CD4-positive, alpha-beta T cell (primary cell): ENCODE results near the gene SEMA6D. TPM values are rescaled to one million over a fixed set of nuclear protein-coding genes. Genes with fewer than 3 reads are reported as not detected.
"Not testable (repeated sequence)": the region's sequence is repeated elsewhere in the genome, so short reads cannot be mapped to it uniquely, and the experiment has no call there.

Experiments used
- ATAC-seq: fragments of 200-7000 bp; cut with Tn5 transposase; one replicate; pipeline ENCODE4 v1.10.0; 2022; ENCODE audit warnings: mild to moderate bottlenecking; ENCODE audit not compliant: poor library complexity
- CTCF ChIA-PET: fragments of 350-600 bp; sonication (Branson Sonifier 250); formaldehyde crosslinking; loops from one replicate; lab custom pipeline; 2021; ENCODE audit warnings: antibody characterized with exemption, inconsistent platforms; lab: Charles Lee
- POLR2A ChIA-PET: fragments of 350-600 bp; sonication (Branson Sonifier 250); formaldehyde crosslinking; loops from one replicate; lab custom pipeline; 2021; ENCODE audit warnings: antibody characterized with exemption, inconsistent platforms; lab: Charles Lee
- DNase-seq, 14 experiments: peaks; one replicate each; pipeline ENCODE4 v3.0.0-alpha.2; 2013 to 2020; ENCODE audit warnings: mixed read lengths in 2 of 14
- H3K27ac ChIP-seq, 2 donors: one replicate each; pipeline versions ENCODE4 v1.5.1 to v1.7.0; 2013; ENCODE audit warnings: low read length in 2 of 2, low read depth in 1 of 2, mild to moderate bottlenecking in 1 of 2
- H3K27me3 ChIP-seq, 2 experiments: 1 replicate in 1 of 2; 2 replicates in 1 of 2; pipeline versions ENCODE4 v1.6.1 to v1.7.0; 2013; ENCODE audit warnings: low read length in 2 of 2, control low read depth in 1 of 2, mild to moderate bottlenecking in 1 of 2, moderate library complexity in 1 of 2; ENCODE audit not compliant: insufficient read depth in 2 of 2, control insufficient read depth in 1 of 2
- H3K36me3 ChIP-seq: one replicate; pipeline ENCODE4 v1.6.1; 2013; ENCODE audit warnings: low read length, control low read depth; ENCODE audit not compliant: insufficient read depth
- H3K4me1 ChIP-seq: one replicate; pipeline ENCODE4 v1.6.1; 2013; ENCODE audit warnings: low read length, control low read depth; ENCODE audit not compliant: insufficient read depth
- H3K4me3 ChIP-seq: one replicate; pipeline ENCODE4 v1.5.1; 2013; ENCODE audit warnings: mild to moderate bottlenecking, low read length, moderate library complexity
- H3K9me3 ChIP-seq, 2 experiments: 1 replicate in 1 of 2; 2 replicates in 1 of 2; pipeline versions ENCODE4 v1.6.1 to v1.7.0; 2013; ENCODE audit warnings: low read length in 2 of 2, mild to moderate bottlenecking in 2 of 2, control low read depth in 1 of 2, moderate library complexity in 1 of 2; ENCODE audit not compliant: control insufficient read depth in 1 of 2, insufficient read depth in 1 of 2
- H3K27ac Mint-ChIP-seq: one replicate; pipeline ENCODE4 v1.8.0; 2020; ENCODE audit warnings: mixed read lengths
- H3K27me3 Mint-ChIP-seq: one replicate; pipeline ENCODE4 v1.8.0; 2021; ENCODE audit warnings: mixed read lengths
- H3K36me3 Mint-ChIP-seq: one replicate; pipeline ENCODE4 v1.8.0; 2021; ENCODE audit warnings: low read depth, mixed read lengths
- H3K4me1 Mint-ChIP-seq: one replicate; pipeline ENCODE4 v1.8.0; 2021; ENCODE audit warnings: low read depth, mixed read lengths
- H3K4me3 Mint-ChIP-seq: one replicate; pipeline ENCODE4 v1.8.0; 2020; ENCODE audit warnings: mild to moderate bottlenecking, mixed read lengths
- H3K9me3 Mint-ChIP-seq: one replicate; pipeline ENCODE4 v1.8.0; 2020; ENCODE audit warnings: mixed read lengths
- CTCF ChIP-seq: fragments of 200-600 bp; IDR thresholded peaks from one replicate; pipeline ENCODE4 v1.8.0; 2022; ENCODE audit warnings: antibody characterized with exemption, mild to moderate bottlenecking
- intact Hi-C, 2 experiments: fragments of 100-400 bp; cut with DNase I in 1 of 2; cut with micrococcal nuclease in 1 of 2; formaldehyde crosslinking; loops; one replicate each; pipeline versions ENCODE4 v1.15.1 to v1.9.0; 2023 to 2025; cut with DNase I, micrococcal nuclease
- total RNA-seq, 174 experiments: library from RNA in 2 of 174; stranded (reverse) in 2 of 174; gene quantifications; one replicate each; pipeline ENCODE4 v1.2.3 and lab custom pipeline; 2021 to 2026

SEMA6D gene
- total RNA-seq, 2 experiments from 2014 or later: not detected

DNA sequence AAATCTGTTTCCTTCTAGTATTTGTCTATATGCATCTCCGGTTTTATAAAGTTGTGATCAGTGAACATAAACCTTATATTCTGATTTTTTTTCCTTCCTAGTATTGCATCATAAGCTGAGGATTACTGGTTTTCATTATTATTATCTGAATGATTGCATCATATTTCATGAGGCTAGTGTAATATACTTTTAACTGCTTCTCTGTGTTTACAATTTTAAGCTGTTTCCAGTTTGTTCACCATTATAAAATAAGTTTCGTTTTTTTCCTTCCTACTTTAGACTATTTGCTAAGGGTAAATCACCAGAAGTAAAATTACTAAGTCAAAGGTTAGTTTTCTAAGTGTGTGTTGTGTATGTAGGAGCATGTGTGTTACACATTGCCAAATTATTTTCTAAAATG, 20.2 kb downstream of the SEMA6D start:
- intact Hi-C loops: no loop called here
- H3K36me3 Mint-ChIP-seq: no peaks in the 10 kb centered on the region
- CTCF ChIA-PET: no interaction called here

DNA sequence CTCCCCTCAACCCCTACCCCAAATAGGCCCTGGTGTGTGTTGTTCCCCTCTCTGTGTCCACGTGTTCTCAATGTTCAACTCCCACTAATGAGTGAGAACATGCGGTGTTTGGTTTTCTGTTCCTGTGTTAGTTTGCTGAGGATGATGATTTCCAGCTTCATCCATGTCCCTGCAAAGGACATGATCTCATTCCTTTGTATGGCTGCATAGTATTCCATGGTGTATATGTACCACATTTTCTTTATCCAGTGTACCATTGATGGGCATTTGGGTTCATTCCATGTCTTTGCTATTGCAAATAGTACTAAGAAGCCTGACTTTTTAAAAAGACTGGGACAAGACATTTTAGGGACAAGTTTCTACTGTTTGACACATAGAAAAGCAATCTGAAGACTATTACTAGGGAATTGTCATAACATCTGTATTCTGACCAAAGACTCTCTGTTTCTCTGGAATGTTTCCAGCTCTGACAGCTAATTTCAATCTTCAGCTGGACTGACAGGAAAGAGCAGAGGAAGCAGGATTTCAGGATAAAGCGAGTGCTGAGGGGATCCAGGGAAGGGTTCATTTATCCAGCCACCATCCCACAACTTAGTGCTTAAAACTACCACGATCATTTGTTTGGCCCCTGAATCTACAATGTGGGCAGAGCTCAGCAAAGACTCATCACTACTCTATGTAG, 21.0 kb downstream of the SEMA6D start:
- POLR2A ChIA-PET, H3K27ac Mint-ChIP-seq, H3K9me3 Mint-ChIP-seq, DNase-seq, H3K27me3 ChIP-seq, CTCF ChIA-PET, H3K27me3 Mint-ChIP-seq, H3K4me1 Mint-ChIP-seq, H3K36me3 Mint-ChIP-seq, H3K4me3 ChIP-seq, H3K9me3 ChIP-seq, H3K4me3 Mint-ChIP-seq, ATAC-seq, H3K4me1 ChIP-seq, intact Hi-C loops, H3K27ac ChIP-seq, H3K36me3 ChIP-seq: not testable (repeated sequence)

More for the DNA sequence above, 20.2 kb downstream of the SEMA6D start:
- H3K4me1 Mint-ChIP-seq: no peaks in the 10 kb centered on the region
- no peak overlapping the region for H3K4me3 Mint-ChIP-seq
- Histone ChIP-seq H3K27me3 (no peaks in the 10 kb centered on the region), H3K36me3 (no peaks in the 10 kb centered on the region), H3K9me3 (no peaks in the 10 kb centered on the region), H3K4me3 (no peak overlapping the region), H3K4me1 (no peaks in the 10 kb centered on the region), H3K27ac (no peak overlapping the region)
- DNase-seq (no peak), ATAC-seq (no peak)
- POLR2A ChIA-PET: no interaction called here
- TF ChIP-seq CTCF: no peak
- H3K27ac Mint-ChIP-seq: no peak overlapping the region
- no peaks in the 10 kb centered on the region for H3K9me3 Mint-ChIP-seq
- H3K27me3 Mint-ChIP-seq: peaks cover 4% of the 10 kb centered on the region

DNA sequence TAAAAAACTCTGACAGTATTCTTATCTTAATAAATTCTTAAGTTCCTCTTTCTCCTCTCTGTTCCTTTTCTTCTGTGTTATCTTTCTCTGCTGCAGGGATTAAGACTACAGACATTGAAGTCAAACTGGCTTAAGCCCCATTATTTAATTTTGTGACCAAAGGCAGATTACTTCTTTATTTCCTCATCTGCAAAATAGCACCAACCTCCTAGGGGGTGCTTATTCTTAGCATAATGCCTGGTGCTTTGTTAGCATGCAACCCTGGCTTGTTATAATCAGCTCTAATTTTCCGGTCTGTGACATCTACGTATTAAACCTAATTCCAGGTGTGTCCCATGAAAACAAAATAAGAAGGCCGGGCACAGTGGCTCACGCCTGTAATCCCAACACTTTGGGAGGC, 23.8 kb downstream of the SEMA6D start:
- POLR2A ChIA-PET: no interaction called here
- H3K27ac ChIP-seq: no peak overlapping the region
- Mint-ChIP-seq H3K4me3 (no peak overlapping the region), H3K9me3 (no peaks in the 10 kb centered on the region), H3K27ac (no peak overlapping the region), H3K27me3 (peaks cover 4% of the 10 kb centered on the region), H3K4me1 (no peaks in the 10 kb centered on the region), H3K36me3 (no peaks in the 10 kb centered on the region)
- no peak for TF ChIP-seq CTCF
- no peaks in the 10 kb centered on the region for H3K27me3 ChIP-seq
- intact Hi-C loops: no loop called here
- no peak for DNase-seq
- CTCF ChIA-PET: no interaction called here
- no peaks in the 10 kb centered on the region for H3K36me3 ChIP-seq
- H3K4me3 ChIP-seq: no peak overlapping the region
- H3K9me3 ChIP-seq: no peaks in the 10 kb centered on the region
- H3K4me1 ChIP-seq: no peaks in the 10 kb centered on the region
- ATAC-seq: no peak

DNA sequence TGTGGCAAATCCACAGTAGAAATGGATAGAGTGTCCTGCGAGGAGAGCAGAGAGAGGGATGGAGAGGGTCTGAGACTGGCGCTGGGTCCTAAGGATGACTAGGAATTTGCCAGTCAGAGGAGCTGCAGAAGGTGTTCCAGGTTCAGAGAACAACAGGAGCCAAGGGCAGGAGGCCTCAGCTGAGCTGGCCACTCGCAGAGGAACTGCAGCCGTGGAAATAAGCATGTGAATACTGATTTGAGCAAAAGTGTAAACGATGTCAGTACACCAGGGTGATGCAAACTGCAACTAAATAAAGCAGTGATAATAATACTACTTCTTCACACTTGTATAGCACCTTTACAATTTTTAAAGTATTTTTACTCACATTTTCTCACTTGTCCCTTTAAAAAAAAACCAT, 24.6 kb downstream of the SEMA6D start:
- ATAC-seq (no peak), DNase-seq (no peak)
- Mint-ChIP-seq H3K27me3 (peaks cover 4% of the 10 kb centered on the region), H3K4me1 (no peaks in the 10 kb centered on the region), H3K27ac (no peak overlapping the region), H3K36me3 (no peaks in the 10 kb centered on the region), H3K9me3 (no peaks in the 10 kb centered on the region), H3K4me3 (no peak overlapping the region)
- POLR2A ChIA-PET: no interaction called here
- Histone ChIP-seq H3K9me3 (no peaks in the 10 kb centered on the region), H3K36me3 (no peaks in the 10 kb centered on the region), H3K27ac (no peak overlapping the region), H3K27me3 (no peaks in the 10 kb centered on the region), H3K4me1 (no peaks in the 10 kb centered on the region), H3K4me3 (no peak overlapping the region)
- TF ChIP-seq CTCF: no peak
- intact Hi-C loops: no loop called here
- CTCF ChIA-PET: no interaction called here
